T follicular helper cell (primary cell): ENCODE data around the gene GJA9.
A peak's percentile ranks its signal among the peaks of the same experiment; 100 is the strongest.
"Not testable (repeated sequence)": the region's sequence is repeated elsewhere in the genome, so short reads cannot be mapped to it uniquely, and the experiment has no call there.

Source experiments
- DNase-seq: peaks from one replicate; pipeline ENCODE4 v3.0.0-alpha.2; 2020; ENCODE audit warnings: low read depth

Gene GJA9

GRCh38 chr1:38873027-38873969, 8.1 kb downstream of the GJA9 start, which contains the start of gene MYCBP:
TSS of gene MYCBP (minus strand) at chr1:38873348. CDS start at chr1:38873305, 43 bp downstream.
- DNase-seq, result peak; percentile 93

GRCh38 chr1:38872401-38873026, 8.9 kb downstream of the GJA9 start:
- no peak for DNase-seq

GRCh38 chr1:38870996-38871395, 10.4 kb downstream of the GJA9 start:
- DNase-seq, result no peak

GRCh38 chr1:38867208-38867607, 14.2 kb downstream of the GJA9 start:
- no peak for DNase-seq

GRCh38 chr1:38865112-38865715, 16.2 kb downstream of the GJA9 start:
- no peak for DNase-seq

GRCh38 chr1:38860454-38860795, 21.0 kb downstream of the GJA9 start:
- no peak for DNase-seq

- peak; percentile 98 for DNase-seq
Measured at GRCh38 chr1:38859561-38860453, 21.6 kb downstream of the GJA9 start, which contains the start of gene RRAGC. TSS of gene RRAGC (minus strand) at chr1:38859772. CDS start at chr1:38859646, 126 bp downstream.

GRCh38 chr1:38858833-38859560, 22.4 kb downstream of the GJA9 start:
- DNase-seq, result peak; percentile 6

- DNase-seq, result no peak
Measured at GRCh38 chr1:38852780-38853179, 28.6 kb downstream of the GJA9 start.

GRCh38 chr1:38848071-38848470, 33.3 kb downstream of the GJA9 start:
- no peak for DNase-seq

- DNase-seq, result no peak
Measured at GRCh38 chr1:38846210-38846609, 35.2 kb downstream of the GJA9 start.

GRCh38 chr1:38845088-38845487, 36.3 kb downstream of the GJA9 start:
- DNase-seq, result not testable (repeated sequence)

GRCh38 chr1:38840281-38840680, 41.1 kb downstream of the GJA9 start:
- DNase-seq, result no peak

- DNase-seq, result no peak
Measured at GRCh38 chr1:38839363-38839762, 42.0 kb downstream of the GJA9 start.

- not testable (repeated sequence) for DNase-seq
Measured at GRCh38 chr1:38836316-38836715, 45.1 kb downstream of the GJA9 start.

- DNase-seq, result peak; percentile 18
Measured at GRCh38 chr1:38834937-38835827, 46.2 kb downstream of the GJA9 start.

GRCh38 chr1:38834221-38834782, 47.1 kb downstream of the GJA9 start:
- DNase-seq, result no peak

- DNase-seq, result no peak
Measured at GRCh38 chr1:38833146-38833545, 48.2 kb downstream of the GJA9 start.

GRCh38 chr1:38832370-38832734, 49.0 kb downstream of the GJA9 start:
- no peak for DNase-seq
